ENCODE data around the gene APBA1.

- TF ChIP-seq POLR2AphosphoS5 (IDR thresholded peaks at IDR 0.05): no peak
- TF ChIP-seq, protein P1, sequence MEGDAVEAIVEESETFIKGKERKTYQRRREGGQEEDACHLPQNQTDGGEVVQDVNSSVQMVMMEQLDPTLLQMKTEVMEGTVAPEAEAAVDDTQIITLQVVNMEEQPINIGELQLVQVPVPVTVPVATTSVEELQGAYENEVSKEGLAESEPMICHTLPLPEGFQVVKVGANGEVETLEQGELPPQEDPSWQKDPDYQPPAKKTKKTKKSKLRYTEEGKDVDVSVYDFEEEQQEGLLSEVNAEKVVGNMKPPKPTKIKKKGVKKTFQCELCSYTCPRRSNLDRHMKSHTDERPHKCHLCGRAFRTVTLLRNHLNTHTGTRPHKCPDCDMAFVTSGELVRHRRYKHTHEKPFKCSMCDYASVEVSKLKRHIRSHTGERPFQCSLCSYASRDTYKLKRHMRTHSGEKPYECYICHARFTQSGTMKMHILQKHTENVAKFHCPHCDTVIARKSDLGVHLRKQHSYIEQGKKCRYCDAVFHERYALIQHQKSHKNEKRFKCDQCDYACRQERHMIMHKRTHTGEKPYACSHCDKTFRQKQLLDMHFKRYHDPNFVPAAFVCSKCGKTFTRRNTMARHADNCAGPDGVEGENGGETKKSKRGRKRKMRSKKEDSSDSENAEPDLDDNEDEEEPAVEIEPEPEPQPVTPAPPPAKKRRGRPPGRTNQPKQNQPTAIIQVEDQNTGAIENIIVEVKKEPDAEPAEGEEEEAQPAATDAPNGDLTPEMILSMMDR (IDR thresholded peaks at IDR 0.05): no peak
Measured at GRCh38 chr9:69526699-69527098, 145.5 kb downstream of the APBA1 start.

All from esophagus muscularis mucosa (tissue), 3 donors.